T-helper 22 cell (primary cell): Measurements from ENCODE around the gene BRF1.
"Not testable (repeated sequence)": the region's sequence is repeated elsewhere in the genome, so short reads cannot be mapped to it uniquely, and the experiment has no call there.

Experiments used
- DNase-seq: peaks from one replicate; pipeline ENCODE4 v3.0.0-alpha.2; 2020; ENCODE audit warnings: low read depth

Gene BRF1

GRCh38 chr14:105332350-105332874 is 31.6 kb upstream of the BRF1 start:
- no peak for DNase-seq

- no peak for DNase-seq
These were observed 31.0 kb upstream of the BRF1 start for GRCh38 chr14:105331575-105332349.

GRCh38 chr14:105330491-105330895 is 29.7 kb upstream of the BRF1 start:
- no peak for DNase-seq

GRCh38 chr14:105329411-105330150 is 28.8 kb upstream of the BRF1 start:
- no peak for DNase-seq

- no peak for DNase-seq
These were observed 28.0 kb upstream of the BRF1 start for GRCh38 chr14:105328678-105329390.

- no peak for DNase-seq
These were observed 27.4 kb upstream of the BRF1 start for GRCh38 chr14:105328070-105328677.

GRCh38 chr14:105327695-105328045 is 26.9 kb upstream of the BRF1 start:
- not testable (repeated sequence) for DNase-seq

- no peak for DNase-seq
These were observed 26.3 kb upstream of the BRF1 start for GRCh38 chr14:105326891-105327694.

GRCh38 chr14:105326568-105326867 is 25.7 kb upstream of the BRF1 start:
- DNase-seq, result no peak

- no peak for DNase-seq
These were observed 25.1 kb upstream of the BRF1 start for GRCh38 chr14:105325716-105326567.

- DNase-seq, result no peak
These were observed 24.5 kb upstream of the BRF1 start for GRCh38 chr14:105325303-105325702.

GRCh38 chr14:105324871-105325270 is 24.1 kb upstream of the BRF1 start:
- DNase-seq, result no peak

GRCh38 chr14:105324080-105324778 is 23.4 kb upstream of the BRF1 start:
- no peak for DNase-seq

- DNase-seq, result no peak
These were observed 22.9 kb upstream of the BRF1 start for GRCh38 chr14:105323663-105324062.

GRCh38 chr14:105322791-105323556 is 22.2 kb upstream of the BRF1 start:
- DNase-seq, result no peak

GRCh38 chr14:105317546-105317945 is 16.7 kb upstream of the BRF1 start:
- no peak for DNase-seq

- no peak for DNase-seq
These were observed 16.2 kb upstream of the BRF1 start for GRCh38 chr14:105316968-105317510.

- no peak for DNase-seq
These were observed 15.8 kb upstream of the BRF1 start for GRCh38 chr14:105316577-105316941.
